Muscle of leg (tissue), 11 donors: ENCODE measurements around the gene AMIGO1. TPM values are rescaled to one million over a fixed set of nuclear protein-coding genes. Genes with fewer than 3 reads are reported as not detected.

Experiments used
- DNase-seq: peaks from one replicate; pipeline ENCODE4 v3.0.0; 2013
- H3K27ac ChIP-seq: one replicate; pipeline ENCODE4 v1.5.1; 2013; ENCODE audit warnings: mild to moderate bottlenecking, low read length, control low read depth
- H3K27me3 ChIP-seq: one replicate; pipeline ENCODE4 v1.6.1; 2013; ENCODE audit warnings: low read length; ENCODE audit not compliant: control insufficient read depth, insufficient read depth
- H3K36me3 ChIP-seq: one replicate; pipeline ENCODE4 v1.6.1; 2013; ENCODE audit warnings: low read length; ENCODE audit not compliant: control insufficient read depth, insufficient read depth
- H3K4me1 ChIP-seq: one replicate; pipeline ENCODE4 v1.6.1; 2013; ENCODE audit warnings: low read length; ENCODE audit not compliant: control insufficient read depth, insufficient read depth
- H3K4me3 ChIP-seq: one replicate; pipeline ENCODE4 v1.5.1; 2013; ENCODE audit warnings: low read length, control low read depth
- H3K9me3 ChIP-seq: replicated peaks from 2 replicates; pipeline ENCODE4 v1.6.1; 2013; ENCODE audit warnings: low read depth, low read length; ENCODE audit not compliant: control insufficient read depth
- WGBS: methylation state at CpG from one replicate; pipeline ENCODE4 v1.1.5; 2013; ENCODE audit warnings: missing lambda C conversion rate; ENCODE audit not compliant: insufficient coverage; 5-methylcytosine and 5-hydroxymethylcytosine counted together
- polyA plus RNA-seq, 8 donors: library from polyadenylated mRNA; unstranded; fragments of 120-200 nt; gene quantifications; one replicate each; pipeline versions ENCODE4 v1.2.1 to v1.2.3, GENCODE V29; 2013; ENCODE audit warnings: inconsistent platforms in 1 of 8, low replicate concordance in 1 of 8; ENCODE audit not compliant: insufficient read length in 8 of 8, insufficient read depth in 1 of 8
- total RNA-seq: library from RNA; stranded (reverse); fragments of 120-200 nt; gene quantifications from one replicate; pipeline ENCODE4 v1.2.4, GENCODE V29; 2013

The AMIGO1 gene
- total and polyA plus RNA-seq, 9 donors, result 8.5 to 13.8 (median 12.0) TPM

GRCh38 chr1:109532365-109533136 lies 23.0 kb upstream of the AMIGO1 start:
- H3K4me1 ChIP-seq, result peaks cover 85% of the 10 kb centered on the region
- WGBS, result 2% methylated on average over 6 of the region's 12 CpGs
- peak overlapping the region; percentile 87 for H3K27ac ChIP-seq
- peak; percentile 87 for DNase-seq
- no peaks in the 10 kb centered on the region for H3K27me3 ChIP-seq
- H3K4me3 ChIP-seq, result no peak overlapping the region
- H3K9me3 ChIP-seq, result no peaks in the 10 kb centered on the region
- no peaks in the 10 kb centered on the region for H3K36me3 ChIP-seq

GRCh38 chr1:109531826-109532364 lies 22.4 kb upstream of the AMIGO1 start:
- WGBS, result 51% methylated on average over 9 of the region's 16 CpGs
- Histone ChIP-seq H3K9me3 (no peaks in the 10 kb centered on the region), H3K4me3 (no peak overlapping the region), H3K36me3 (no peaks in the 10 kb centered on the region), H3K27ac (peak overlapping the region; percentile 87), H3K4me1 (peaks cover 87% of the 10 kb centered on the region), H3K27me3 (no peaks in the 10 kb centered on the region)
- DNase-seq, result no peak

DNA sequence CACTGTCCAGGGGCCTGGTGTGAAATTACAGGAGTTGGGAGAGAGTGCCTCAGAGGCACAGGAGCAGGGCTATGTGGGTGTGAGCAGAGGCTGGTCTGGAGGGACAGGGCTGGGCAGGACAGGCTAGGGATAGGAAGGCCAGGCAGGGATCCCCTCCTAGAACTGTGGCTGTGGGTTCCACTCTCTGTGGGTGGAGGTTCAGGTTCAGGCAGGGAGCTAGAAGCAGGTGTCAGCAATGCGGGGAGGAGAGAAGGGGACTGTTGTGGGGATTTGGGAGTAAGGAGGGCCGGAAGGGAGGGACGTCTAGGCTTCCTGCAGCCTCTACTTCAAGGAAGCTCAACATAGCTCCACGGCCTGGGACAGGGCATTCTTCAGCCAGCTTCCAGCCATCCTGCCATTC lies 21.9 kb upstream of the AMIGO1 start:
- H3K27me3 ChIP-seq, result no peaks in the 10 kb centered on the region
- no peaks in the 10 kb centered on the region for H3K36me3 ChIP-seq
- WGBS, result no CpG with 5 or more reads among the region's 4 CpGs
- H3K9me3 ChIP-seq, result no peaks in the 10 kb centered on the region
- H3K4me3 ChIP-seq, result no peak overlapping the region
- H3K4me1 ChIP-seq, result peaks cover 82% of the 10 kb centered on the region
- no peak for DNase-seq
- peak overlapping the region; percentile 87 for H3K27ac ChIP-seq

GRCh38 chr1:109530457-109531087 lies 21.0 kb upstream of the AMIGO1 start:
- WGBS, result 34% methylated on average over 11 of the region's 13 CpGs
- Histone ChIP-seq H3K27ac (peak overlapping the region; percentile 87), H3K4me3 (no peak overlapping the region)

GRCh38 chr1:109529881-109530456 lies 20.4 kb upstream of the AMIGO1 start:
- no peak overlapping the region for H3K4me3 ChIP-seq
- WGBS, result 24% methylated on average over 3 of the region's 8 CpGs
- H3K4me1 ChIP-seq, result peaks cover 69% of the 10 kb centered on the region
- DNase-seq, result peak; percentile 81
- H3K9me3 ChIP-seq, result no peaks in the 10 kb centered on the region
- H3K27me3 ChIP-seq, result no peaks in the 10 kb centered on the region
- H3K36me3 ChIP-seq, result no peaks in the 10 kb centered on the region
- H3K27ac ChIP-seq, result peak overlapping the region; percentile 87

More at GRCh38 chr1:109530457-109531087, 21.0 kb upstream of the AMIGO1 start:
- DNase-seq, result peak; percentile 89
- H3K9me3 ChIP-seq, result no peaks in the 10 kb centered on the region
- no peaks in the 10 kb centered on the region for H3K27me3 ChIP-seq
- no peaks in the 10 kb centered on the region for H3K36me3 ChIP-seq
- H3K4me1 ChIP-seq, result peaks cover 75% of the 10 kb centered on the region

DNA sequence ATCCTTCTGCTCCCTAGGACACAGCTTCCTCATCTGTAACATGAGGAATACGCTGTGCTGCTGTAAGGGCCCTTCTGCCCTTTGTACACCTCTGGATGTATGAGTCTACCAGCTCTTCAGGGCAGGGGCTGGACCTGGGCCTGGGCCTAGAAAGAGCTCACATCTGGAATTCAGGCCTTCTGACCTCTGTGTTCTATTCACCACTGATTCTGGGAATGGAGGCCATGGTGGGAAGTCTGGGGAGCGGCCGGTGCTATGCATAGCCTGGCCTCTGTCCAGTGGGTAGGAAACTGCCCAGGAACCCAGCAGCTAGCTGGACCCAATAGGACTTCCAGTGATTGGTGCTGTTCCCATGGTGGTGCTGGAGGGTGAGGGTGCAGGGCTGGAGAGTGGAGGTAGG lies 19.2 kb upstream of the AMIGO1 start:
- Histone ChIP-seq H3K36me3 (no peaks in the 10 kb centered on the region), H3K27ac (peak overlapping the region; percentile 87), H3K4me3 (no peak overlapping the region), H3K27me3 (no peaks in the 10 kb centered on the region), H3K9me3 (no peaks in the 10 kb centered on the region), H3K4me1 (peaks cover 63% of the 10 kb centered on the region)
- 71% methylated on average over 2 of the region's 3 CpGs for WGBS
- DNase-seq, result no peak

DNA sequence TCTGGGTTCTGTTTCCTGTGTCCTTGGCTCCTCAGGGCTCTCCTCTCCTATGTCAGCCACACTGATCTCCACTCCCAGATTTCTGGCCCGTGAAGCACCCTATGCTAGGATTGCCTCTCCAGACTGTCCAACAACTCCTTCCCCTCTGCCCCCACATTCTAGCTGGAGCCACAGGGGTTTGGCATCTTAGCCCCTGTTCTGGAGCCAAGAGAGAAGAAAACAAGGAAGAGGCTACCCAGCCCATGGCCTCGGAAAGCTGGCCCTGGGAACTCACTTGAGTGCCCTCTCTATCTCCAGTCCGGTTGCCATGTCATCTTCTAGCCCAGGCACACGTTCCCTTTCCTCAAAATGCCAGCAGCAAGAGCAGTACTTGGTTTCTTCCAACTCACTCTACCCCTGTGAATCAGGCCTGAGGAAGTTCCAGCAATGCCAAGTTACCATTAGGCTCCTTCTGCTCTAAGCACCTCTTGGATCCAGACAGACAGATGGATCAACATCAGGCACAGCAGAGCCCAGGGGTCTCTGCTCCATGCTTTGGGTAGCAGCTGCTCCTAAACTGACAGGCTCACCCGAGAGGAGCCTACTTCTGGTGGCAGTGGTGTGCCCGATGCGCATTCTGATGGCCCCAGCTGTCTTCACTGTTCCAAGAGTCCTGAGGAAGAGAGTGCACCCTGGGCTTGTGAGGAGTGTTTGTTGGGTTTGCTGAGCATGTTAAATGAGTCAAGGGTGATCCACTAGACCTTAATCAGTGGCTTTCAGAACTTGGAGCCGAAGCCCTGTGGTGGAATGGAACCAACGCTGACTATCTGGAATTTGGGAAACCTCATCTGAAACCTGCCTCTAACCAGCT lies 18.5 kb upstream of the AMIGO1 start:
- Histone ChIP-seq H3K4me3 (no peak overlapping the region), H3K9me3 (no peaks in the 10 kb centered on the region), H3K36me3 (no peaks in the 10 kb centered on the region), H3K27ac (peak overlapping the region; percentile 87), H3K4me1 (peaks cover 62% of the 10 kb centered on the region), H3K27me3 (no peaks in the 10 kb centered on the region)
- whole genome bisulfite sequencing, result 76% methylated on average over 8 of the region's 9 CpGs
- no peak for DNase-seq

DNA sequence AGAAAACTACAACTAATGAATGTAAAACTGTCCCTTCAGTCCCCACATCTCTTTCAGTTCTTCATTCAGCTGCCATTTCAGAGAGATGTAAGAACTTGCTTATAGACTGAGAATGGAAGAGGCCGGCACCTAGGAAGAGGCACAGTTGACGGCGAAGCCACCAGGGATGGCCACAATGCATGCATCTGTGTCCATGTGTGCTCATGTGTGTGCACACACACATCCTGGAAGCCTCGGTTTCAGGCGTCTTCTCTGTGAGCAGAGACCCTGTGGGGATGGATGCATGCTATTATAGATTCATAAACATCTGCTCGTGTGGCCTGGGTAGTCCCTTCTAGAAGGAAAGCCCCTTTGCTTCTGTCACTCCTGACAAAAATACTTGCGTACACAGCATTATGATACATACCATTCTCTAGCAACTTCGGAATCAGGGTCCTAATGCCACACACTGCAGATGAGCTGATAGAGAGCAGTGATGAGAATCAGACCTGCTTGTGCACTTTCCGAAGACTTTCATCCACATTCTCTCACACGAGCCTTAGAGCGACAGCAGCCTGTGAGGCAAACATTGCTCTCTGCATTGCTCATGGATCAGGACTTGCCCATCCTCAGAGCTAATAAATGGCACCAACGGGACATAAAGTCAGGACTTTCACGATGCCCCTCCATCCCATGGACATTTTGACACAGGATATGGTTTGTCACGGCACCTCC lies 17.7 kb upstream of the AMIGO1 start:
- H3K27ac ChIP-seq, result peak overlapping the region; percentile 21
- no peaks in the 10 kb centered on the region for H3K9me3 ChIP-seq
- H3K36me3 ChIP-seq, result no peaks in the 10 kb centered on the region
- H3K4me1 ChIP-seq, result peaks cover 54% of the 10 kb centered on the region
- no peak overlapping the region for H3K4me3 ChIP-seq
- 51% methylated on average over 11 of the region's 14 CpGs for WGBS
- no peaks in the 10 kb centered on the region for H3K27me3 ChIP-seq
- no peak for DNase-seq

DNA sequence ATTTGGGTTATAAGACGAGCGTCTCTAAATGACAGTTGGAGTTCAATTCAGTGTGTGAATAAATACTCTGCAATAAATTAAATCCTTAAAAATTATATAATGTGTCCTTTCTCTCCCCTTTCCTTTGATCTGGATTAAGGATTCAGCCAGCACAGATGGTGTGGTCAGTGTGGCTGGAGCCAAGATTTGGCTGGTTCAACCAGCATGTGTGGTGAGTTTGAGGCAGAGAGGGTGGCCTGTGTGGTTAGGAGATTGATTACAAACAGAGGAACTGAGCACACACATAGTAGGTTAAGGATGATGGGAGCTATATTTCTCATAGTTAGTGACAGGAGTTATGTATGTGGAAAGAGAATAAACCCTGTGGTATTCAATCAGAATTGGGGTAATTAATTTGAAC lies 14.2 kb upstream of the AMIGO1 start:
- no peak overlapping the region for H3K4me3 ChIP-seq
- H3K4me1 ChIP-seq, result peaks cover 29% of the 10 kb centered on the region
- no peaks in the 10 kb centered on the region for H3K36me3 ChIP-seq
- H3K27ac ChIP-seq, result no peak overlapping the region
- DNase-seq, result no peak
- no peaks in the 10 kb centered on the region for H3K9me3 ChIP-seq
- H3K27me3 ChIP-seq, result no peaks in the 10 kb centered on the region
- no CpG with 5 or more reads among the region's 2 CpGs for WGBS
